ENCODE results near the gene UAP1L1.
A peak's percentile ranks its signal among the peaks of the same experiment; 100 is the strongest.

The UAP1L1 gene

GRCh38 chr9:137076636-137077009, 694 bp upstream of the UAP1L1 start:
- DNase-seq (ENCODE audit: low spot score), result no peak

- no peak for DNase-seq (ENCODE audit: low spot score)
These were observed 709 bp downstream of the UAP1L1 start for GRCh38 chr9:137077758-137078693.

DNA sequence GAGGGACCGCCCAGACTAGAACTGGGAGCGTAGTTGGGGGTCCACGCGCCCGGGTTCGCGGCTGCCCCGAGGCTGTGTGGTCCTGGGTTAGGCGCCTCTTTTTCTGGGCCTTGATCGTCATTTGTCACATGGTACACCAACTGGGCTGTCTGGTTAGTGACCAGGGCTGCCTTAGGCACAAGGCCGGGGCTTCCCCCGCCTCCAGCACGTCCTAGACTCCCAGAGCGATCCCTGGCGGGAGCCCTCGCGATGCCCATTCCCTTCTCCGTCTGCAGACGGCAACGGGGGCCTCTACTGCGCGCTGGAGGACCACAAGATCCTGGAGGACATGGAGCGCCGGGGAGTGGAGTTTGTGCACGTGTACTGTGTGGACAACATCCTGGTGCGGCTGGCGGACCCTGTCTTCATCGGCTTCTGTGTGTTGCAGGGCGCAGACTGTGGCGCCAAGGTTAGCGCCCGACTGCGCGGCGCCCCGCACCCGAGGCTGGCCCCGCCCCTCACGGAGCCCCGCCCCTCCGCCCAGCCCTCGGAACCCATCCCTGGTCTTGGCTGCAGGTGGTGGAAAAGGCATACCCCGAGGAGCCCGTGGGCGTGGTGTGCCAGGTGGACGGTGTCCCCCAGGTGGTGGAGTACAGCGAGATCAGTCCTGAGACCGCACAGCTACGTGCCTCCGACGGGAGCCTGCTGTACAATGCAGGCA, 1.5 kb downstream of the UAP1L1 start:
- no peak for DNase-seq (ENCODE audit: low spot score)

DNA sequence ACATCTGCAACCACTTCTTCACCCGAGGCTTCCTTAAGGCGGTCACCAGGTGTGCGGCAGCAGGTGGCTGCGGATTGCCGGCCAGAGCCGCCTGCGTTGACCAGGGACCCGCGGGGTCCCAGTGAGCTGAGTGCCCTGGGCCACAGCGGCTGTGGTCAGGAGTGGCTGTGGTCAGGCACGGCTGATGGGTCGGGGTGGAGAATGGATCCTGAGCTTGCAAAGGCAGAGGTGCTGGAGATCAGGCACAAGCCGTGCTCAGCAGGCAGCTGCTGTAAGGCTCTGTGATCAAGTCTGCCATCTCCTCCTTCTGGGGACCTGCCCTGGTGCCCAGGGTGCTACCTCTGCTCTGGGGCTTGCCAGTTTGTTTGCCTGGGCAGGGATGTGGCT, 2.1 kb downstream of the UAP1L1 start:
- DNase-seq (ENCODE audit: low spot score), result peak; percentile 9

DNA sequence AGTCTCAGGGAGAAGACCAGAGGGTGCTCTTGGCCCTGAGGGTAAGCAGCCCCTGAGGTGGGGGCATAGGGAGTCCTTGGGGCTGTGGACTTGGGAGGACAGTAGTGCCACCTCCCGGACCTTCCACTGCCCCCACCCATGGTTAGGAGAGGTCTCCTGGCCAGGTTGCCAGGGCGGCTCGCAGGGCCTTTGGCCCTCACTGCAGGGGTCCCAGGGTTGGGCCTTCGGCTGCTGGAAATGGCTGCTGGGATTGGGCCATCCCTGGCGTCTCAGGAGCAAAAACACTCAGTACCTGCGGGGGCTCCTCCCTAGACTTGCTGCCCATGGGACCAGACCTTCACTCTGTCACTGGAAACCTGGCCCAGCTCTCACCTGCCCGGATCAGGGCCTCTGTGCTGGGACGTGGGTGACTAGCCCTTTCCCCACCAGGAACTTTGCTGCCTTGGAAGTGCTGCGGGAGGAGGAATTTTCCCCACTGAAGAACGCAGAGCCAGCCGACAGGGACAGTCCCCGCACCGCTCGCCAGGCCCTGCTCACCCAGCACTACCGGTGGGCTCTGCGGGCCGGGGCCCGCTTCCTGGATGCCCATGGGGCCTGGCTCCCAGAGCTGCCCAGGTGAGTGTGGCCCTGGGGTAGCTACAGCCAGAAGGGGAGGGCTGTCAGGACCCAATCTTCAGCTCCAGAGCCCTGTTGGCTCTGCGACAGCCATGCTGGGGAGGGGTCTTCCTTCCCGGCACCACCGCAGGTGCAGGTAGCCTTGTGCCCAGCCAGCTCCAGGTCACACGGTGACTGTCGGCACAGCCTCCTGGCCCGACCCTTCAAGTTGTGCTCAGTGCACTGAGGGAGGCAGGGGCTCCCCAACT, 3.2 kb downstream of the UAP1L1 start:
- DNase-seq (ENCODE audit: low spot score), result peak; percentile 5

- peak; percentile 3 for DNase-seq (ENCODE audit: low spot score)
These were observed 5.1 kb downstream of the UAP1L1 start for GRCh38 chr9:137082222-137082924.

GRCh38 chr9:137082925-137083290, 5.6 kb downstream of the UAP1L1 start:
- peak; percentile 38 for DNase-seq (ENCODE audit: low spot score)

DNA sequence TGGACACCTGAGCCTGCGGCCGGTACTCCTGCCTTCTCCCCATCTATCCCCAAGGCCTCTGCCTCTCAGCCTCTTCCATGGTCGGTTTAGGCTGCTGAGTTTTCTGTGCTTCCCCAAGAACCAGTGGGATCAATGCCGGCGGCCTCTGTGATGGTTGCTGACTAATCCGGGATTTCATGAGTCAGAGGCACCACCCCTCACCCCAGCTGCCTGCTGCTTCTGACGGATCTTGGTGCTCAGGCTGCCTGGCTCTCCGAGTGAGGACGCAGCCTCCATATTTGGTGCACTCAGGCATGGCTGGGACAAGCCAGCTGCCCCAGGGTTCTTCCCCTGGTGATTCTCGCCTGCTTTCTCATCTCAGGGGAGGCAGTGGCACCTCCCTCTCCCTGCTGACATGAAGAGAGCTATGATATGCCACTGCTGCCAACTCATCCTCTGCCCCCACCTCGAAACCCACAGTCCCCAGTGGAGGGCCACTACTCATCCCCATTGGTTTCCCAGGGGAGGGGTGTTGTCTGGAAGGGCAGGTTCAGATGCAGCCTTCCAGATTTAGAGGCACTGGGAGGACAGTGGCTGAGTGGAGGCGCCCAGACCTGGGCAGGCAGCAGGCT, 6.2 kb downstream of the UAP1L1 start:
- DNase-seq (ENCODE audit: low spot score), result peak; percentile 83

DNA sequence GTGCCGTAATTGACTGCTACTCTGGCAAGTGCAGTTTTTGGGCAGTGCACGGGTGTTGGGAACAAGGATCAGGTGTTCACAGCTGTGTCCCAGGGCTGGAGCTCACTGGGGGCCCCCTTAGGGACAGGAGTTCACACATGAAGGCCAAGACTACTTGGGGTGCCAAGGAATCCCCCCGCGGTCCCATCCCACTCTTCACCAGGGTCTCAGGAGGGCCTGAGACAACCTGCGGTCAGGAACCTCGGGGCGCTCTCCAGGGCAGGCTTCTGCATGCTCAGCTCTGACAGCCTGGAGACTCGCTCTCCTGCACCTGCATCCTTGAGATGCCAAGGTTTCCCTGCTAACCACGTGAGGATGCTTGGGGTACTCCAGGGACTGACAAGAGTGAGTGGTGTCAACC, 7.2 kb downstream of the UAP1L1 start:
- no peak for DNase-seq (ENCODE audit: low spot score)

GRCh38 chr9:137085920-137086530, 8.7 kb downstream of the UAP1L1 start:
- no peak for DNase-seq (ENCODE audit: low spot score)

DNA sequence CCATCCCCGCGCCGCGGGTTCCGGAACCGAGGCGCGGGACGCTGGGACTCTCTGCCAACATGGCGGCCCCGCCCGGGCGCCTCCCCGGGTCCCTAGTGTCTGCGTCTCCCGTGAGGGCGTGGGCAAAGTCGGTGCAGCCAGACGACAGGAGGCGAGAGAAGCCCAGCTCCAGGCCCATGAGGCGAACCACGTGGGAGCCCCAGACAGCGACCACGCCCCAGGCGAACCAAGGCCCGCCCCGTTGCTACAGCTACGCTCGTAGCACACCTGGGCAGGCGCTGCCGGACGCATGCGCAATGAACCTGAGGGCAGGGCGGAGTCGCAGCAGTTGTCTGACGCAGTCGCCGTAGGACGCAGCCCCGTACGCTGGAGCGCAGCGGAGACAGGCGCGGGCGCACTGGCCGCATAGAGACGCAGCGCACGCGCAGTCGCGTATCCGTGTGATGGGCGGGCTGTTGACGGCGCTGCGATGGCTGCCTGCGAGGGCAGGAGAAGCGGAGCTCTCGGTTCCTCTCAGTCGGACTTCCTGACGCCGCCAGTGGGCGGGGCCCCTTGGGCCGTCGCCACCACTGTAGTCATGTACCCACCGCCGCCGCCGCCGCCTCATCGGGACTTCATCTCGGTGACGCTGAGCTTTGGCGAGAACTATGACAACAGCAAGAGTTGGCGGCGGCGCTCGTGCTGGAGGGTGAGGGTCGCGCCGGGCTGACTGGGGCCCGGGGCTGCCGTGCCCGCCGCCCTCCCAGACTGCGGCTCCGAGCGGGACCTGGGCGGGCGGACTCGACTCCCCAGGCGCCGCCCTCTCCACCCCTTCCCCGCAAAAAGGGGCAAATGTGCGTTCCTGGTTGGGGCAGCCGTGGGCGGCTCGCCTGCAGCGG, 9.5 kb downstream of the UAP1L1 start, which contains the start of gene MAN1B1:
Gene MAN1B1, plus strand, starts transcription at position 455 of the 878 bp plus-strand sequence. Its CDS starts 15 bp downstream, at position 470.
- DNase-seq (ENCODE audit: low spot score), result peak; percentile 98

DNA sequence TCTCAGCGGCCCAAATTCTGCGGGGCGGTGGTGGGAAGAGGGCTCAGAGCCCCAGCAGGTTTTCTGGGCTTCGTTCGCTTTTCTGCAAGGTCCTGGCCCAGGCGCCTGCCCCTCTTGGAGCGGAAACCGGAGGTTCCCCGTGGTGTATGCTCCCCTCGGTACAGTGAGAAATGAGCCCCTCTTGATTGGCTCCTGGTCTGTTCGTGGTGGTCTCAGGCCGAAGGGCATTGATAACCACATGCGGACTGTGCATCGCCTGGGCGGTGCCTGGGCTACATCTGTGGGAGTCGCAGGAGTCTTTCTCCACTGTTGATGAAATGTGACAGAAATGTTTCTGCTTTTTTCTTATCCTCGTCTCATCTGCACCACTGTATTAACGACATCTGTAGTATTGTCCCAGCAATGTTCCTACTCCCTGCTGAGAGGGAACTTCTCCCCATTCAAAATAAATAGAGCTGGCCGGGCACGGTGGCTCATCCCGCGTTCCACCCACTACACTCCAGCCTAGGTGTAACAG, 10.2 kb downstream of the UAP1L1 start:
- DNase-seq (ENCODE audit: low spot score), result peak; percentile 57

GRCh38 chr9:137088121-137088520, 10.8 kb downstream of the UAP1L1 start:
- no peak for DNase-seq (ENCODE audit: low spot score)

DNA sequence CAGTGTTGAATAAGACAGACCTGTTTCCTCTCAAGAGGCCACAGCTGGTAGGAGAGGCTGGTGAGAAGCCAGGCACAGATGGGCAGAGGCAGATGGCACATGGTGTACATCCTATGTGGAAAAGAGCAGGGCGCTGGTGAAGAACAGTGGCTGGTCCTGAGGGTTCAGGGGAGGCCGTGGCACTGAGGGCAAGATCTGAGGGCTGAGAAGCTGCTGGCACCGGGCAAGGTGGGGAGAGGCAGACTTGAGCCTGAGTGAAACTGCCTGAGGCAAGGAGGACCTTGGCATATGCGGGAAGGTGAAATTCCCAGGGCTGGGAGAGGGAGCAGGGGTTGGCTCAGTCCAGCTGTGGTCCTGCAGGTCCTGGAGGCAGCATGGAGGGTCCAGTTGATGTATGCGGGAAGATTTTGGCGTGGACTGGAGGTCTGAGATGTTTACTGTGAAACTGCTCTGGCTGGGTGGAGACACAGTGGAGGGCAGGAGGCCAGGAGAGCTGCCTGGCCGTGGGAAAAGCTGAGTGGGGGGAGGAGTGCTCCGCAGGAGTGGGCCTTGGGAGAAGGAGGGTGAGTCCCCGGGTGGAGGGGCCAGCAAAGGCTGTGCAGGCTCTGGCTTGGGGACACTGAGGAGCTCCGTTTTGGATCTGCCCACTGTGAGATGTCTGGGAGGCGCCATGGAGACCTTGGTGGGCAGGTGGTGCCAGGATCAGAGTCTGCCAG, 12.1 kb downstream of the UAP1L1 start:
- DNase-seq (ENCODE audit: low spot score), result no peak

DNA sequence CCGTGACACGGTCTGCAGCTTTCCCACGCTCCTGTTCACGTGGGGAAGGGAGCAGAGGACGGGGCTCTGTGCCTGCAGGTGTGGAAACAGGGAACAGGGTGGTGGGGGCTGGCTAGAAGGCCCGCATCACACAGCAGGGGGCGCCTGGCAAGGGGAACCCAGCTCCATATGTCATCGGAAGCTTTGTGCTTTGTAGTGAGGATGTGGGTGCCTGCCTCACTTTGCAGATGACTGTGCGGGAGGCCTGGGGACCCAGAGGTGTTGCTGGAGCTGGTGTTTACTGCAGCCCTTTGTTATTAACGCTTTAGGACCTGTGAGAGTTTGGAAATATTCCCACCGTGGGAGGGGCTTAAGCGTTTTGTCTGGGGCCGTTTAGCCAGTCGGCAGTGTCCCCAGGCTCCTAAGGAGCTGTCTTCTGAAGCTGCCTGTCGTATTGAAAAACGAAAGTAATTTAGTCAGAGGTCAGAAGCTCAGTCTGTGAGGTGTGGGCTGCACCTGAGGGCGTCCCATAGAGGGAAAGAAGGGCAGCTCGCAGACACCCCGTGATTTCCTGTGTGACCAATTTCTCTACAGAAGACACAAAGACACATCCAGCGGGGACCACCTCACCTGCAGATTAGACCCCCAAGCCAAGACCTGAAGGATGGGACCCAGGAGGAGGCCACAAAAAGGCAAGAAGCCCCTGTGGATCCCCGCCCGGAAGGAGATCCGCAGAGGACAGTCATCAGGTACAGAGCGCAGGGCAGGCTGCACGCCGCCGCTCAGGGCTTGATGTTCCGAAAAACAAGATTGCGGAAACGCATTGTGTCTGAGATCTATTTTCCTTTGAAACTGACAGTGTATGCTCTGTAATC, 18.6 kb downstream of the UAP1L1 start:
- DNase-seq (ENCODE audit: low spot score), result peak; percentile 60

- peak; percentile 10 for DNase-seq (ENCODE audit: low spot score)
These were observed 19.6 kb downstream of the UAP1L1 start for GRCh38 chr9:137096785-137097546.
